H9 (cell line): ENCODE measurements around the gene KCTD16. TPM values are rescaled to one million over a fixed set of nuclear protein-coding genes. Genes with fewer than 3 reads are reported as not detected.

Source experiments
- DNase-seq: peaks from one replicate; pipeline ENCODE4 v3.0.0-alpha.2; 2017
- H2AFZ ChIP-seq: one replicate; pipeline ENCODE4 v1.6.1; 2013; ENCODE audit warnings: mild to moderate bottlenecking, low read length, control low read depth, moderate library complexity
- H2AK5ac ChIP-seq: 2 replicates; pipeline ENCODE4 v1.6.1; 2013; ENCODE audit warnings: low read length, control low read depth, mixed read lengths; ENCODE audit not compliant: insufficient read length
- H2BK120ac ChIP-seq: one replicate; pipeline ENCODE4 v1.6.1; 2013; ENCODE audit warnings: low read depth, mild to moderate bottlenecking, low read length, control low read depth, inconsistent platforms; ENCODE audit not compliant: poor library complexity, severe bottlenecking
- H2BK12ac ChIP-seq: 2 replicates; pipeline ENCODE4 v1.6.1; 2013; ENCODE audit warnings: low read length, control low read depth, mixed read lengths, low read depth; ENCODE audit not compliant: insufficient read length
- H2BK15ac ChIP-seq: 2 replicates; pipeline ENCODE4 v1.6.1; 2013; ENCODE audit warnings: low read depth, low read length, control low read depth
- H2BK20ac ChIP-seq: one replicate; pipeline ENCODE4 v1.6.1; 2013; ENCODE audit warnings: low read depth, mild to moderate bottlenecking, low read length, control low read depth, inconsistent platforms; ENCODE audit not compliant: poor library complexity, severe bottlenecking
- H2BK5ac ChIP-seq: 2 replicates; pipeline ENCODE4 v1.6.1; 2013; ENCODE audit warnings: low read length, control low read depth, mixed read lengths; ENCODE audit not compliant: insufficient read length
- H3K14ac ChIP-seq: 2 replicates; pipeline ENCODE4 v1.6.1; 2013; ENCODE audit warnings: low read length, control low read depth; ENCODE audit not compliant: insufficient read depth
- H3K18ac ChIP-seq: 2 replicates; pipeline ENCODE4 v1.6.1; 2013; ENCODE audit warnings: low read depth, mild to moderate bottlenecking, mixed read lengths, low read length, control low read depth; ENCODE audit not compliant: insufficient read length
- H3K23ac ChIP-seq: 2 replicates; pipeline ENCODE4 v1.6.1; 2013; ENCODE audit warnings: low read length, control low read depth, mixed read lengths, low read depth; ENCODE audit not compliant: insufficient read length
- H3K23me2 ChIP-seq: 2 replicates; pipeline ENCODE4 v1.6.1; 2013; ENCODE audit warnings: low read depth, mild to moderate bottlenecking, mixed read lengths, low read length, control low read depth; ENCODE audit not compliant: insufficient read length, poor library complexity, severe bottlenecking
- H3K27ac ChIP-seq: 2 replicates; pipeline ENCODE4 v1.5.1; 2013; ENCODE audit warnings: low read length, control low read depth, mixed read lengths, low read depth; ENCODE audit not compliant: insufficient read length
- H3K27me3 ChIP-seq: 2 replicates; pipeline ENCODE4 v1.6.1; 2013; ENCODE audit warnings: low read length, control low read depth, inconsistent platforms; ENCODE audit not compliant: insufficient read depth
- H3K4ac ChIP-seq: 2 replicates; pipeline ENCODE4 v1.6.1; 2013; ENCODE audit warnings: low read depth, mild to moderate bottlenecking, control low read depth, inconsistent platforms, low read length, moderate library complexity
- H3K4me1 ChIP-seq: 2 replicates; pipeline ENCODE4 v1.6.1; 2013; ENCODE audit warnings: low read length, control low read depth, inconsistent platforms; ENCODE audit not compliant: insufficient read depth
- H3K4me2 ChIP-seq: 2 replicates; pipeline ENCODE4 v1.6.1; 2013; ENCODE audit warnings: low read length, control low read depth, mixed read lengths; ENCODE audit not compliant: insufficient read length, insufficient read depth
- H3K56ac ChIP-seq: 2 replicates; pipeline ENCODE4 v1.6.1; 2013; ENCODE audit warnings: low read depth, mild to moderate bottlenecking, mixed read lengths, low read length, control low read depth; ENCODE audit not compliant: insufficient read length
- H3K79me1 ChIP-seq: 2 replicates; pipeline ENCODE4 v1.6.1; 2013; ENCODE audit warnings: low read depth, mild to moderate bottlenecking, moderate library complexity, low read length, control low read depth, inconsistent platforms; ENCODE audit not compliant: insufficient read depth, poor library complexity, severe bottlenecking
- H3K79me2 ChIP-seq: 2 replicates; pipeline ENCODE4 v1.6.1; 2013; ENCODE audit warnings: low read length, control low read depth, inconsistent platforms; ENCODE audit not compliant: insufficient read depth
- H3K9ac ChIP-seq: 2 replicates; pipeline ENCODE4 v1.6.1; 2013; ENCODE audit warnings: low read length, control low read depth, mixed read lengths; ENCODE audit not compliant: insufficient read length; ENCODE audit errors: extremely low read depth
- H3K9me3 ChIP-seq: one replicate; pipeline ENCODE4 v1.6.1; 2013; ENCODE audit warnings: low read depth, low read length, inconsistent platforms; ENCODE audit not compliant: control insufficient read depth
- H3T11ph ChIP-seq: one replicate; pipeline ENCODE4 v1.6.1; 2013; ENCODE audit warnings: mild to moderate bottlenecking, low read length, control low read depth, inconsistent platforms
- H4K20me1 ChIP-seq: one replicate; pipeline ENCODE4 v1.6.1; 2013; ENCODE audit not compliant: control insufficient read depth, insufficient read length, insufficient read depth
- H4K5ac ChIP-seq: 2 replicates; pipeline ENCODE4 v1.6.1; 2013; ENCODE audit warnings: low read depth, mild to moderate bottlenecking, mixed read lengths, low read length, control low read depth; ENCODE audit not compliant: insufficient read length
- H4K8ac ChIP-seq: replicated peaks from 2 replicates; pipeline ENCODE4 v1.6.1; 2013; ENCODE audit warnings: low read length, control low read depth, mixed read lengths, low read depth; ENCODE audit not compliant: insufficient read length
- H4K91ac ChIP-seq: 2 replicates; pipeline ENCODE4 v1.6.1; 2013; ENCODE audit warnings: low read depth, mild to moderate bottlenecking, moderate library complexity, mixed read lengths, low read length, control low read depth; ENCODE audit not compliant: insufficient read length
- H3K27ac Mint-ChIP-seq, 3 experiments: 2 replicates in 2 of 3; 3 replicates in 1 of 3; pipeline ENCODE4 v1.8.0; 2020 to 2021; ENCODE audit warnings: mixed read lengths in 3 of 3, mild to moderate bottlenecking in 1 of 3, moderate library complexity in 1 of 3
- H3K27me3 Mint-ChIP-seq: 2 replicates; pipeline ENCODE4 v1.8.0; 2021; ENCODE audit warnings: low read depth, mild to moderate bottlenecking, moderate library complexity, mixed read lengths
- H3K36me3 Mint-ChIP-seq, 3 experiments: 2 replicates in 2 of 3; 3 replicates in 1 of 3; pipeline ENCODE4 v1.8.0; 2020 to 2021; ENCODE audit warnings: low read depth in 3 of 3, mixed read lengths in 3 of 3; ENCODE audit not compliant: insufficient read depth in 1 of 3
- H3K4me1 Mint-ChIP-seq, 2 experiments: 2 replicates each; pipeline ENCODE4 v1.8.0; 2020; ENCODE audit warnings: mixed read lengths in 2 of 2
- H3K4me3 Mint-ChIP-seq, 2 experiments: 2 replicates in 1 of 2; 3 replicates in 1 of 2; pipeline ENCODE4 v1.8.0; 2020 to 2021; ENCODE audit warnings: mild to moderate bottlenecking in 2 of 2, mixed read lengths in 2 of 2, moderate library complexity in 1 of 2
- H3K9me3 Mint-ChIP-seq, 2 experiments: 2 replicates in 1 of 2; 3 replicates in 1 of 2; pipeline ENCODE4 v1.8.0; 2020; ENCODE audit warnings: mild to moderate bottlenecking in 2 of 2, mixed read lengths in 2 of 2, moderate library complexity in 1 of 2
- CTCF ChIP-seq: fragments of 200-600 bp; sonication (generic); conservative IDR thresholded peaks from 3 replicates; pipeline ENCODE4 v1.8.0; 2021; ENCODE audit warnings: antibody characterized with exemption, mild to moderate bottlenecking
- WGBS: extraction: QIAGEN DNeasy Blood & Tissue Kit; methylation state at CpG from one replicate; pipeline ENCODE4 v1.1.7; 2013; ENCODE audit warnings: missing lambda C conversion rate, low lambda C conversion rate, mixed read lengths; ENCODE audit not compliant: insufficient read length; ENCODE audit errors: extremely low coverage; 5-methylcytosine and 5-hydroxymethylcytosine counted together
- total RNA-seq: library from RNA; stranded (reverse); gene quantifications from 2 replicates; pipeline ENCODE4 v1.2.1, GENCODE V29; 2021

Gene KCTD16
- total RNA-seq, 1 experiment from 2014 or later, result 0.09 TPM

GRCh38 chr5:144144956-144145751, 25.5 kb upstream of the KCTD16 start:
- Mint-ChIP-seq H3K27ac (no peak overlapping the region), H3K9me3 (no peaks in the 10 kb centered on the region), H3K4me3 (no peak overlapping the region), H3K27me3 (no peaks in the 10 kb centered on the region), H3K36me3 (no peaks in the 10 kb centered on the region), H3K4me1 (peaks cover 9 to 13% of the 10 kb centered on the region in 2 experiments)
- Histone ChIP-seq H2BK5ac (no peak overlapping the region), H4K91ac (no peak overlapping the region), H3K14ac (no peak overlapping the region), H3K23ac (no peak overlapping the region), H3T11ph (no peak overlapping the region), H3K56ac (no peak overlapping the region), H3K27me3 (no peaks in the 10 kb centered on the region), H3K18ac (no peak overlapping the region), H2BK20ac (no peak overlapping the region), H4K5ac (no peak overlapping the region), H3K9ac (no peak overlapping the region), H4K8ac (no peak overlapping the region), H2BK15ac (no peak overlapping the region), H4K20me1 (no peaks in the 10 kb centered on the region), H3K4me2 (no peak overlapping the region), H3K79me2 (no peaks in the 10 kb centered on the region), H2BK120ac (no peak overlapping the region), H3K79me1 (no peaks in the 10 kb centered on the region), H3K9me3 (no peaks in the 10 kb centered on the region), H3K4me1 (no peaks in the 10 kb centered on the region), H2BK12ac (no peak overlapping the region), H3K27ac (no peak overlapping the region), H2AFZ (no peak overlapping the region), H3K23me2 (no peaks in the 10 kb centered on the region), H2AK5ac (no peak overlapping the region), H3K4ac (no peak overlapping the region)
- no peak for TF ChIP-seq CTCF
- DNase-seq, result no peak
- no CpG with 5 or more reads among the region's 4 CpGs for WGBS
